GM20431 (cell line): ENCODE data around the gene SLC44A1.

Experiments used
- in situ Hi-C: fragments of 300-500 bp; cut with MseI, MboI; formaldehyde crosslinking; loops from one replicate; pipeline ENCODE4 v1.15.0; 2020; ENCODE audit warnings: low sequenced_read_pairs; ENCODE audit not compliant: unreplicated experiment

The SLC44A1 gene

GRCh38 chr9:105441616-105442160, 197.2 kb downstream of the SLC44A1 start:
- in situ Hi-C loops: loop anchor here (25.0 kb wide), 1 partner anchor 246 kb away; the partner anchor contains the start of gene TMEM38B

- in situ Hi-C loops: loop anchor here (25.0 kb wide), 1 partner anchor 244 kb away; the partner anchor contains the start of gene TMEM38B
Observed at GRCh38 chr9:105443121-105443520, 198.7 kb downstream of the SLC44A1 start.

GRCh38 chr9:105444130-105444529, 199.7 kb downstream of the SLC44A1 start:
- in situ Hi-C loops: loop anchor here (25.0 kb wide), 1 partner anchor 243 kb away; the partner anchor contains the start of gene TMEM38B

- in situ Hi-C loops: loop anchor here (25.0 kb wide), 1 partner anchor 242 kb away; the partner anchor contains the start of gene TMEM38B
Observed at GRCh38 chr9:105445203-105445881, 200.9 kb downstream of the SLC44A1 start.

- in situ Hi-C loops: loop anchor here (25.0 kb wide), 1 partner anchor 240 kb away; the partner anchor contains the start of gene TMEM38B
Observed at GRCh38 chr9:105447386-105447813, 202.9 kb downstream of the SLC44A1 start.

- in situ Hi-C loops: loop anchor here (25.0 kb wide), 1 partner anchor 239 kb away; the partner anchor contains the start of gene TMEM38B
Observed at GRCh38 chr9:105447814-105448812, 203.7 kb downstream of the SLC44A1 start, which contains the start of gene FSD1L. Gene FSD1L, plus strand, starts transcription at chr9:105448034. Its CDS starts 187 bp downstream, at chr9:105448221.

- in situ Hi-C loops: loop anchor here (25.0 kb wide), 1 partner anchor 238 kb away; the partner anchor contains the start of gene TMEM38B
Observed at GRCh38 chr9:105449081-105449480, 204.6 kb downstream of the SLC44A1 start.

GRCh38 chr9:105452185-105452584, 207.7 kb downstream of the SLC44A1 start:
- in situ Hi-C loops: no loop called here

GRCh38 chr9:105455836-105456475, 211.5 kb downstream of the SLC44A1 start:
- in situ Hi-C loops: no loop called here

- in situ Hi-C loops: no loop called here
Observed at GRCh38 chr9:105457560-105458294, 213.3 kb downstream of the SLC44A1 start.

GRCh38 chr9:105458404-105458803, 214.0 kb downstream of the SLC44A1 start:
- in situ Hi-C loops: no loop called here

GRCh38 chr9:105459336-105459735, 214.9 kb downstream of the SLC44A1 start:
- in situ Hi-C loops: no loop called here

GRCh38 chr9:105466898-105467455, 222.5 kb downstream of the SLC44A1 start:
- in situ Hi-C loops: no loop called here

GRCh38 chr9:105468875-105469274, 224.4 kb downstream of the SLC44A1 start:
- in situ Hi-C loops: no loop called here

GRCh38 chr9:105473221-105473620, 228.8 kb downstream of the SLC44A1 start:
- in situ Hi-C loops: no loop called here

- in situ Hi-C loops: no loop called here
Observed at GRCh38 chr9:105475302-105475701, 230.9 kb downstream of the SLC44A1 start.

- in situ Hi-C loops: no loop called here
Observed at GRCh38 chr9:105479846-105480245, 235.4 kb downstream of the SLC44A1 start.

- in situ Hi-C loops: no loop called here
Observed at GRCh38 chr9:105483618-105484017, 239.2 kb downstream of the SLC44A1 start.

GRCh38 chr9:105484226-105484625, 239.8 kb downstream of the SLC44A1 start:
- in situ Hi-C loops: no loop called here
